Measurements from ENCODE around the gene ZBTB7C. TPM values are rescaled to one million over a fixed set of nuclear protein-coding genes. Genes with fewer than 3 reads are reported as not detected.

Gene ZBTB7C
- total and polyA plus RNA-seq, 5 donors from 2014 or later = not detected

- no peaks in the 10 kb centered on the region for H3K27me3 Mint-ChIP-seq
- no peak overlapping the region for H3K4me3 Mint-ChIP-seq
- Histone ChIP-seq H3K36me3 (ENCODE audit: control insufficient read depth, insufficient read depth, low read length) (no peaks in the 10 kb centered on the region), H3K9me3 (ENCODE audit: control insufficient read depth in 2 of 2, low read length in 2 of 2) (no peaks in the 10 kb centered on the region), H3K4me3 (ENCODE audit: low read depth, low read length) (no peak overlapping the region), H3K27me3 (ENCODE audit: control insufficient read depth, insufficient read depth, low read length) (no peaks in the 10 kb centered on the region), H3K27ac (ENCODE audit: insufficient read depth, low read length, poor library complexity, severe bottlenecking) (no peak overlapping the region), H3K4me1 (ENCODE audit: control insufficient read depth, insufficient read depth, low read length, poor library complexity, severe bottlenecking) (no peaks in the 10 kb centered on the region)
- DNase-seq = no peak
- ATAC-seq (ENCODE audit: low read depth in 2 of 2) = no peak
- H3K27ac Mint-ChIP-seq = no peak overlapping the region
- H3K4me1 Mint-ChIP-seq = no peaks in the 10 kb centered on the region
- peaks cover 0 to 2% (median 0%) of the 10 kb centered on the region in 7 donors for H3K9me3 Mint-ChIP-seq
- no peaks in the 10 kb centered on the region for H3K36me3 Mint-ChIP-seq
Measured at GRCh38 chr18:48323151-48323550, 86.0 kb downstream of the ZBTB7C start.

GRCh38 chr18:48321536-48321935 lies 87.6 kb downstream of the ZBTB7C start:
- no peak overlapping the region for H3K27ac ChIP-seq (ENCODE audit: insufficient read depth, low read length, poor library complexity, severe bottlenecking)
- H3K27ac Mint-ChIP-seq = no peak overlapping the region
- H3K27me3 ChIP-seq (ENCODE audit: control insufficient read depth, insufficient read depth, low read length) = no peaks in the 10 kb centered on the region
- H3K36me3 ChIP-seq (ENCODE audit: control insufficient read depth, insufficient read depth, low read length) = no peaks in the 10 kb centered on the region
- DNase-seq (no peak), ATAC-seq (ENCODE audit: low read depth in 2 of 2) (no peak)
- H3K4me3 Mint-ChIP-seq = no peak overlapping the region
- H3K27me3 Mint-ChIP-seq = no peaks in the 10 kb centered on the region
- no peak overlapping the region for H3K4me3 ChIP-seq (ENCODE audit: low read depth, low read length)
- H3K9me3 ChIP-seq (ENCODE audit: control insufficient read depth in 2 of 2, low read length in 2 of 2) = no peaks in the 10 kb centered on the region
- no peaks in the 10 kb centered on the region for H3K4me1 ChIP-seq (ENCODE audit: control insufficient read depth, insufficient read depth, low read length, poor library complexity, severe bottlenecking)
- no peaks in the 10 kb centered on the region for H3K4me1 Mint-ChIP-seq
- H3K36me3 Mint-ChIP-seq = no peaks in the 10 kb centered on the region
- peaks cover 0 to 2% (median 0%) of the 10 kb centered on the region in 7 donors for H3K9me3 Mint-ChIP-seq

GRCh38 chr18:48321121-48321520 lies 88.1 kb downstream of the ZBTB7C start:
- ATAC-seq (ENCODE audit: low read depth in 2 of 2) (no peak), DNase-seq (no peak)
- Histone ChIP-seq H3K9me3 (ENCODE audit: control insufficient read depth in 2 of 2, low read length in 2 of 2) (no peaks in the 10 kb centered on the region), H3K36me3 (ENCODE audit: control insufficient read depth, insufficient read depth, low read length) (no peaks in the 10 kb centered on the region), H3K4me3 (ENCODE audit: low read depth, low read length) (no peak overlapping the region), H3K27me3 (ENCODE audit: control insufficient read depth, insufficient read depth, low read length) (no peaks in the 10 kb centered on the region), H3K4me1 (ENCODE audit: control insufficient read depth, insufficient read depth, low read length, poor library complexity, severe bottlenecking) (no peaks in the 10 kb centered on the region), H3K27ac (ENCODE audit: insufficient read depth, low read length, poor library complexity, severe bottlenecking) (no peak overlapping the region)
- Mint-ChIP-seq H3K27ac (no peak overlapping the region), H3K9me3 (peaks cover 0 to 2% (median 0%) of the 10 kb centered on the region in 7 donors), H3K4me3 (no peak overlapping the region), H3K36me3 (no peaks in the 10 kb centered on the region), H3K4me1 (no peaks in the 10 kb centered on the region), H3K27me3 (no peaks in the 10 kb centered on the region)

- no peak overlapping the region for H3K4me3 ChIP-seq (ENCODE audit: low read depth, low read length)
- DNase-seq = no peak
- no peaks in the 10 kb centered on the region for H3K9me3 ChIP-seq (ENCODE audit: control insufficient read depth in 2 of 2, low read length in 2 of 2)
- no peaks in the 10 kb centered on the region for H3K4me1 Mint-ChIP-seq
- no peaks in the 10 kb centered on the region for H3K27me3 ChIP-seq (ENCODE audit: control insufficient read depth, insufficient read depth, low read length)
- no peak for ATAC-seq (ENCODE audit: low read depth in 2 of 2)
- H3K27ac ChIP-seq (ENCODE audit: insufficient read depth, low read length, poor library complexity, severe bottlenecking) = no peak overlapping the region
- H3K27me3 Mint-ChIP-seq = no peaks in the 10 kb centered on the region
- no peaks in the 10 kb centered on the region for H3K36me3 ChIP-seq (ENCODE audit: control insufficient read depth, insufficient read depth, low read length)
- no peaks in the 10 kb centered on the region for H3K36me3 Mint-ChIP-seq
- H3K27ac Mint-ChIP-seq = peak overlapping the region in 1 of 3 donors; percentile 28
- peaks cover 0 to 2% (median 0%) of the 10 kb centered on the region in 7 donors for H3K9me3 Mint-ChIP-seq
- no peaks in the 10 kb centered on the region for H3K4me1 ChIP-seq (ENCODE audit: control insufficient read depth, insufficient read depth, low read length, poor library complexity, severe bottlenecking)
- no peak overlapping the region for H3K4me3 Mint-ChIP-seq
Measured at GRCh38 chr18:48320639-48320945, 88.6 kb downstream of the ZBTB7C start.

GRCh38 chr18:48319801-48320638 lies 89.2 kb downstream of the ZBTB7C start:
- H3K9me3 ChIP-seq (ENCODE audit: control insufficient read depth in 2 of 2, low read length in 2 of 2) = no peaks in the 10 kb centered on the region
- Mint-ChIP-seq H3K36me3 (no peaks in the 10 kb centered on the region), H3K27me3 (no peaks in the 10 kb centered on the region), H3K9me3 (peaks cover 0 to 2% (median 0%) of the 10 kb centered on the region in 7 donors), H3K4me1 (no peaks in the 10 kb centered on the region), H3K27ac (peak overlapping the region in 1 of 3 donors; percentile 9), H3K4me3 (no peak overlapping the region)
- no peak for DNase-seq
- no peak overlapping the region for H3K4me3 ChIP-seq (ENCODE audit: low read depth, low read length)
- no peaks in the 10 kb centered on the region for H3K36me3 ChIP-seq (ENCODE audit: control insufficient read depth, insufficient read depth, low read length)
- no peaks in the 10 kb centered on the region for H3K4me1 ChIP-seq (ENCODE audit: control insufficient read depth, insufficient read depth, low read length, poor library complexity, severe bottlenecking)
- ATAC-seq (ENCODE audit: low read depth in 2 of 2) = no peak
- no peaks in the 10 kb centered on the region for H3K27me3 ChIP-seq (ENCODE audit: control insufficient read depth, insufficient read depth, low read length)
- H3K27ac ChIP-seq (ENCODE audit: insufficient read depth, low read length, poor library complexity, severe bottlenecking) = no peak overlapping the region

- Mint-ChIP-seq H3K27me3 (no peaks in the 10 kb centered on the region), H3K4me1 (no peaks in the 10 kb centered on the region), H3K27ac (no peak overlapping the region), H3K36me3 (no peaks in the 10 kb centered on the region), H3K4me3 (no peak overlapping the region), H3K9me3 (peaks cover 0 to 2% (median 0%) of the 10 kb centered on the region in 7 donors)
- H3K27me3 ChIP-seq (ENCODE audit: control insufficient read depth, insufficient read depth, low read length) = no peaks in the 10 kb centered on the region
- no peak overlapping the region for H3K4me3 ChIP-seq (ENCODE audit: low read depth, low read length)
- ATAC-seq (ENCODE audit: low read depth in 2 of 2) (no peak), DNase-seq (no peak)
- no peaks in the 10 kb centered on the region for H3K9me3 ChIP-seq (ENCODE audit: control insufficient read depth in 2 of 2, low read length in 2 of 2)
- H3K36me3 ChIP-seq (ENCODE audit: control insufficient read depth, insufficient read depth, low read length) = no peaks in the 10 kb centered on the region
- H3K27ac ChIP-seq (ENCODE audit: insufficient read depth, low read length, poor library complexity, severe bottlenecking) = no peak overlapping the region
- no peaks in the 10 kb centered on the region for H3K4me1 ChIP-seq (ENCODE audit: control insufficient read depth, insufficient read depth, low read length, poor library complexity, severe bottlenecking)
Measured at GRCh38 chr18:48318436-48318835, 90.7 kb downstream of the ZBTB7C start.

GRCh38 chr18:48317781-48318381 lies 91.3 kb downstream of the ZBTB7C start:
- Mint-ChIP-seq H3K9me3 (peaks cover 0 to 2% (median 0%) of the 10 kb centered on the region in 7 donors), H3K4me3 (no peak overlapping the region), H3K27ac (no peak overlapping the region), H3K36me3 (no peaks in the 10 kb centered on the region), H3K4me1 (no peaks in the 10 kb centered on the region), H3K27me3 (no peaks in the 10 kb centered on the region)
- no peaks in the 10 kb centered on the region for H3K9me3 ChIP-seq (ENCODE audit: control insufficient read depth in 2 of 2, low read length in 2 of 2)
- DNase-seq (no peak), ATAC-seq (ENCODE audit: low read depth in 2 of 2) (no peak)
- H3K4me3 ChIP-seq (ENCODE audit: low read depth, low read length) = no peak overlapping the region
- H3K27me3 ChIP-seq (ENCODE audit: control insufficient read depth, insufficient read depth, low read length) = no peaks in the 10 kb centered on the region
- H3K36me3 ChIP-seq (ENCODE audit: control insufficient read depth, insufficient read depth, low read length) = no peaks in the 10 kb centered on the region
- no peaks in the 10 kb centered on the region for H3K4me1 ChIP-seq (ENCODE audit: control insufficient read depth, insufficient read depth, low read length, poor library complexity, severe bottlenecking)
- no peak overlapping the region for H3K27ac ChIP-seq (ENCODE audit: insufficient read depth, low read length, poor library complexity, severe bottlenecking)

GRCh38 chr18:48316177-48316576 lies 93.0 kb downstream of the ZBTB7C start:
- DNase-seq (no peak), ATAC-seq (ENCODE audit: low read depth in 2 of 2) (no peak)
- Mint-ChIP-seq H3K27me3 (no peaks in the 10 kb centered on the region), H3K9me3 (peaks cover 0 to 2% (median 0%) of the 10 kb centered on the region in 7 donors), H3K4me1 (no peaks in the 10 kb centered on the region), H3K4me3 (no peak overlapping the region), H3K27ac (no peak overlapping the region), H3K36me3 (no peaks in the 10 kb centered on the region)
- H3K4me3 ChIP-seq (ENCODE audit: low read depth, low read length) = no peak overlapping the region
- H3K36me3 ChIP-seq (ENCODE audit: control insufficient read depth, insufficient read depth, low read length) = no peaks in the 10 kb centered on the region
- no peak overlapping the region for H3K27ac ChIP-seq (ENCODE audit: insufficient read depth, low read length, poor library complexity, severe bottlenecking)
- H3K9me3 ChIP-seq (ENCODE audit: control insufficient read depth in 2 of 2, low read length in 2 of 2) = no peaks in the 10 kb centered on the region
- H3K27me3 ChIP-seq (ENCODE audit: control insufficient read depth, insufficient read depth, low read length) = no peaks in the 10 kb centered on the region
- H3K4me1 ChIP-seq (ENCODE audit: control insufficient read depth, insufficient read depth, low read length, poor library complexity, severe bottlenecking) = no peaks in the 10 kb centered on the region

All from CD4-positive, CD25-positive, alpha-beta regulatory T cell (primary cell).